Neural progenitor cell (in vitro differentiated cells): ENCODE results near the gene COMTD1. TPM values are rescaled to one million over a fixed set of nuclear protein-coding genes. Genes with fewer than 3 reads are reported as not detected.

Source experiments
- DNase-seq: peaks from one replicate; pipeline ENCODE4 v3.0.0-alpha.2; 2016; ENCODE audit warnings: low spot score
- H2AFZ ChIP-seq: fragments of 200-600 bp; sonication (generic); replicated peaks from 2 replicates; pipeline ENCODE4 v1.6.1; 2016; ENCODE audit warnings: antibody characterized with exemption
- H3F3A ChIP-seq: fragments of 200-600 bp; sonication (generic); 2 replicates; pipeline ENCODE4 v1.6.1; 2016; ENCODE audit warnings: antibody characterized with exemption, low read depth
- H3K27ac ChIP-seq: fragments of 200-600 bp; sonication (generic); 2 replicates; pipeline ENCODE4 v1.5.1; 2016; ENCODE audit warnings: mild to moderate bottlenecking
- H3K27me3 ChIP-seq: fragments of 200-600 bp; sonication (generic); 2 replicates; pipeline ENCODE4 v1.6.1; 2016; ENCODE audit warnings: mild to moderate bottlenecking, moderate library complexity
- H3K36me3 ChIP-seq: fragments of 200-600 bp; sonication (generic); 2 replicates; pipeline ENCODE4 v1.5.1; 2016
- H3K4me1 ChIP-seq: fragments of 200-600 bp; sonication (generic); 2 replicates; pipeline ENCODE4 v1.6.1; 2016; ENCODE audit warnings: mixed run types
- H3K4me2 ChIP-seq: fragments of 200-600 bp; sonication (generic); 2 replicates; pipeline ENCODE4 v1.6.1; 2016
- H3K4me3 ChIP-seq: fragments of 200-600 bp; sonication (generic); 2 replicates; pipeline ENCODE4 v1.5.1; 2016
- H3K79me2 ChIP-seq: fragments of 200-600 bp; sonication (generic); 2 replicates; pipeline ENCODE4 v1.6.1; 2016; ENCODE audit warnings: low read depth
- H3K9ac ChIP-seq: fragments of 200-600 bp; sonication (generic); 2 replicates; pipeline ENCODE4 v1.6.1; 2016
- H3K9me3 ChIP-seq: fragments of 200-600 bp; sonication (generic); 2 replicates; pipeline ENCODE4 v1.5.1; 2016; ENCODE audit warnings: low read depth
- H4K20me1 ChIP-seq: fragments of 200-600 bp; sonication (generic); 2 replicates; pipeline ENCODE4 v1.6.1; 2016; ENCODE audit warnings: low read depth
- H3K27ac Mint-ChIP-seq: 3 replicates; pipeline ENCODE4 v1.8.0; 2021; ENCODE audit warnings: mixed read lengths
- H3K27me3 Mint-ChIP-seq: 2 replicates; pipeline ENCODE4 v1.8.0; 2022; ENCODE audit warnings: low read depth, mild to moderate bottlenecking, inconsistent platforms, moderate library complexity, mixed read lengths; ENCODE audit not compliant: insufficient read depth
- H3K36me3 Mint-ChIP-seq: 3 replicates; pipeline ENCODE4 v1.8.0; 2021; ENCODE audit warnings: mixed read lengths
- H3K4me1 Mint-ChIP-seq: 3 replicates; pipeline ENCODE4 v1.8.0; 2021; ENCODE audit warnings: mixed read lengths
- H3K4me3 Mint-ChIP-seq: 3 replicates; pipeline ENCODE4 v1.8.0; 2021; ENCODE audit warnings: mild to moderate bottlenecking, moderate library complexity, mixed read lengths
- H3K9me3 Mint-ChIP-seq: 3 replicates; pipeline ENCODE4 v1.8.0; 2020; ENCODE audit warnings: mixed read lengths
- EZH2 ChIP-seq: fragments of 200-600 bp; sonication (generic); IDR thresholded peaks from 2 replicates; pipeline ENCODE4 v1.6.1; 2017; ENCODE audit warnings: antibody characterized with exemption, mild to moderate bottlenecking, moderate library complexity
- EZH2phosphoT487 ChIP-seq: fragments of 200-600 bp; sonication (generic); IDR thresholded peaks from 2 replicates; pipeline ENCODE4 v1.6.1; 2017; ENCODE audit warnings: antibody characterized with exemption
- total RNA-seq: library from RNA; depleted of rRNA; stranded (reverse); fragments of >200 nt; gene quantifications from 2 replicates; pipeline ENCODE4 v1.2.3, GENCODE V29; 2015; ENCODE audit warnings: low replicate concordance
- TF ChIP-seq, protein P1 (sequence below): fragments of 200-600 bp; sonication (generic); IDR thresholded peaks from 2 replicates; pipeline ENCODE4 v1.5.1; 2017; ENCODE audit warnings: antibody characterized with exemption, mild to moderate bottlenecking

The COMTD1 gene
- total RNA-seq, 1 donor from 2014 or later, result 2.1 TPM

DNA sequence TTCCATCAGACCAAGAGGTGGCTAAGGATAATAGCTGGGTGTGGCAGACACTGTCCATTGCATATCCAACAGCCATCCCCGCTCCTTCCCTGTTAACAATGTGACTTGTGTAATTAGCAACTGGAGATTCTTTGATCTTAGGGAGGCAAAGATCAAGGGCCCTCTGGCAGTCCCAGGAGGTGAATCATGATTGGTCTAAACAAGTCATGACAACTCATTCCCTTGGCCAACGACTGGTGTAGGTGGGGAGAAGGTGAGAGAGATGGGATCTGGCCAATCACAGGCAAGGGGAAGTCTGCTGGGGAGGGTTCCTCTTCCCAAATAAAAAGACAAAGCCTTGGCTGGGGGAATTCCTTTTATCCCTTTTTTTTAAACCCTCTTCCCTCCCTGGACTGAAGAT, 46.2 kb upstream of the COMTD1 start:
- DNase-seq, result no peak
- no peak overlapping the region for H3K27ac ChIP-seq
- no peaks in the 10 kb centered on the region for H3K79me2 ChIP-seq
- peaks cover 5% of the 10 kb centered on the region for H3K9me3 Mint-ChIP-seq
- TF ChIP-seq EZH2 (no peak), EZH2phosphoT487 (no peak)
- TF ChIP-seq, protein P1, sequence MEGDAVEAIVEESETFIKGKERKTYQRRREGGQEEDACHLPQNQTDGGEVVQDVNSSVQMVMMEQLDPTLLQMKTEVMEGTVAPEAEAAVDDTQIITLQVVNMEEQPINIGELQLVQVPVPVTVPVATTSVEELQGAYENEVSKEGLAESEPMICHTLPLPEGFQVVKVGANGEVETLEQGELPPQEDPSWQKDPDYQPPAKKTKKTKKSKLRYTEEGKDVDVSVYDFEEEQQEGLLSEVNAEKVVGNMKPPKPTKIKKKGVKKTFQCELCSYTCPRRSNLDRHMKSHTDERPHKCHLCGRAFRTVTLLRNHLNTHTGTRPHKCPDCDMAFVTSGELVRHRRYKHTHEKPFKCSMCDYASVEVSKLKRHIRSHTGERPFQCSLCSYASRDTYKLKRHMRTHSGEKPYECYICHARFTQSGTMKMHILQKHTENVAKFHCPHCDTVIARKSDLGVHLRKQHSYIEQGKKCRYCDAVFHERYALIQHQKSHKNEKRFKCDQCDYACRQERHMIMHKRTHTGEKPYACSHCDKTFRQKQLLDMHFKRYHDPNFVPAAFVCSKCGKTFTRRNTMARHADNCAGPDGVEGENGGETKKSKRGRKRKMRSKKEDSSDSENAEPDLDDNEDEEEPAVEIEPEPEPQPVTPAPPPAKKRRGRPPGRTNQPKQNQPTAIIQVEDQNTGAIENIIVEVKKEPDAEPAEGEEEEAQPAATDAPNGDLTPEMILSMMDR, result no peak
- H3K9me3 ChIP-seq, result no peaks in the 10 kb centered on the region
- H3K4me2 ChIP-seq, result no peak overlapping the region
- H3K36me3 Mint-ChIP-seq, result no peaks in the 10 kb centered on the region
- H4K20me1 ChIP-seq, result no peaks in the 10 kb centered on the region
- H3K4me3 ChIP-seq, result no peak overlapping the region
- H3K27me3 ChIP-seq, result no peaks in the 10 kb centered on the region
- H3F3A ChIP-seq, result no peaks in the 10 kb centered on the region
- no peak overlapping the region for H2AFZ ChIP-seq
- H3K4me3 Mint-ChIP-seq, result no peak overlapping the region
- H3K4me1 ChIP-seq, result peaks cover 13% of the 10 kb centered on the region
- peaks cover 24% of the 10 kb centered on the region for H3K4me1 Mint-ChIP-seq
- no peak overlapping the region for H3K9ac ChIP-seq
- no peak overlapping the region for H3K27ac Mint-ChIP-seq
- H3K27me3 Mint-ChIP-seq, result peaks cover 4% of the 10 kb centered on the region
- no peaks in the 10 kb centered on the region for H3K36me3 ChIP-seq

DNA sequence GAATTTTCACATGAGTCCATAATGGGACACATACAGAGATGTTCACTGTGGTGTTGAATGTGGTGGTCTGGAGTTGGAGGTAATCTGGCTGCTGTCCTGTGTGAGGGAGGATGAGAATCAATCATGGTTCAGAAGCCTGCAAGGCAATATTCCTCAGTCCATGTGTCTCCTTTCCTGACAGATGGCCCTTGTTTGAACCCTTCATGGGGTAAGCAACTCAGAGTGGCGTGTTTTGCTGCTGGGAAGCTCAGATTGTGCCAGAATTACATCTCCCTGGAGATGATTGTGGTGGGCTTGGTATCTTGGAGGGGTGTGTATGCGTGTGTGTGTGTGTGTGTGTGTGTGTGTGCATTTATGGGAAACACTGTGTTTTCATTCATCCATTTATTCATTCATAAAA, 44.5 kb upstream of the COMTD1 start:
- Mint-ChIP-seq H3K9me3 (peaks cover under 1% of the 10 kb centered on the region), H3K27me3 (no peaks in the 10 kb centered on the region), H3K36me3 (no peaks in the 10 kb centered on the region), H3K4me1 (peaks cover 22% of the 10 kb centered on the region), H3K4me3 (no peak overlapping the region), H3K27ac (no peak overlapping the region)
- Histone ChIP-seq H3K4me2 (no peak overlapping the region), H3K9ac (no peak overlapping the region), H3K79me2 (no peaks in the 10 kb centered on the region), H3K9me3 (no peaks in the 10 kb centered on the region), H4K20me1 (no peaks in the 10 kb centered on the region), H3F3A (no peaks in the 10 kb centered on the region), H3K27ac (no peak overlapping the region), H2AFZ (no peak overlapping the region), H3K36me3 (no peaks in the 10 kb centered on the region), H3K27me3 (no peaks in the 10 kb centered on the region), H3K4me1 (peaks cover 13% of the 10 kb centered on the region), H3K4me3 (no peak overlapping the region)
- no peak for DNase-seq
- TF ChIP-seq EZH2phosphoT487 (no peak), EZH2 (no peak)

DNA sequence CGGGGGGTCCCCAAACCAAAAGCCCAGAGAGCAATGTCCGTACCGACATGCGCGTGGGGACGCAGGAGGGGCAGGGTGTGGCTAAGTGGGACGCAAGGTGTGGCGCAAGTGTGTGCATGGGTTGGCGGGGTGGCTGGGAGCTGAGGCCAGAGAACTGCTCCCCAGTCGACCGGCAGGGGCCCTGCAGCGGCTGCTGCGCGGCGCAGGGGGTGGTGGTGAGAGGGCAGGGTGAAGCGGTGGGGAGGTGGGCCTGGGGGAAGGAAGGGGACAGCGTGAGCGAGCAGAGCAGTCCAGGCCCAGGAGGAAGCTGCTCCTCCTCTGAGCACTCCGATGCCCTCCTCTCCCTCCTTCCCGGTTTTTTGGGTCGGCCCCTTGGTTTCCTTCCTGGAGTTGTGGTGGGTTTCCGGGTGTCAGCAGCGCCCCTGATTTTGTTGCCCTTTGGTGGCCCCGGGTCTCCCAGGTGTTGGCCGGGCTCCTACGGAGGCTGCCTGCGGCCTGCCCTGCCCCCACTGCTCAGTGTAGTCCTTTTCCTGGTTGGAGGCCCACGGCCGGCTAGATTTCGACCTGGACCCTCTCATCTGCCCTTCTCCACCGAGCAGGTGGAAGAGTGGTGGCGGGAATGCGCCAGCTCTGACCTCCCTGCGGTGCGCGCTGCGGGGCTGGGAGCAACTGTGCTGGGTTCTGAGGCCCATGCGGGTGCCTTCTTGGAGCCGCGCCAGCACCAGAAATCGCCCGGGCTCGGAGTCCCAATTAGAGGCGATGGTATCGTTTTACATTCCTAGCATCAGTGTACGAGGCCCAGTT, 40.5 kb upstream of the COMTD1 start:
- H4K20me1 ChIP-seq, result no peaks in the 10 kb centered on the region
- H3F3A ChIP-seq, result no peaks in the 10 kb centered on the region
- H3K36me3 ChIP-seq, result no peaks in the 10 kb centered on the region
- no peaks in the 10 kb centered on the region for H3K79me2 ChIP-seq
- Mint-ChIP-seq H3K27ac (no peak overlapping the region), H3K9me3 (no peaks in the 10 kb centered on the region), H3K4me3 (no peak overlapping the region), H3K27me3 (no peaks in the 10 kb centered on the region), H3K4me1 (peaks cover 13% of the 10 kb centered on the region), H3K36me3 (no peaks in the 10 kb centered on the region)
- H3K9me3 ChIP-seq, result no peaks in the 10 kb centered on the region
- H3K9ac ChIP-seq, result no peak overlapping the region
- peak overlapping the region; percentile 34 for H2AFZ ChIP-seq
- H3K4me2 ChIP-seq, result no peak overlapping the region
- no peak overlapping the region for H3K27ac ChIP-seq
- no peak for DNase-seq
- no peak overlapping the region for H3K4me3 ChIP-seq
- TF ChIP-seq EZH2phosphoT487 (no peak), EZH2 (no peak)
- TF ChIP-seq, protein P1, result no peak
- H3K4me1 ChIP-seq, result peaks cover 5% of the 10 kb centered on the region
- H3K27me3 ChIP-seq, result no peaks in the 10 kb centered on the region

DNA sequence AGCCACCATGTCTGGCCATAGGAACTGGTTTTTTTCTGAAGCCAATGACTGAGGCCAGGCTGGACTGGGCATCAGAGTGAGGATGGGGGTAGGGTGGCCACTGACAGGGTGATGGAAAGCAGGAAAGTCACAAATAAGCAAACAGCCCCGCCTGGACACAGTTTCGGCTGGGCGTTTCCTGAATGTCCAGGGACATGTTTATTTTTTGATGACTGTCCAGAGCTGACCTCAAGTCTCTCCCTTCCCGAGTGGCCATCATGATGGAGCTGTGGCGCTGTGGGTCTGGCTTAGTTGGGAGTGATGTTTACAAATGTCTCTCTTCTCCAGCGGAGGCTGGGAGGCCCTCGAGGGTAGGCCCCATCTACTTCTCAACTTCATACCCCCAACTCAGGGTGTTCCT, 37.1 kb upstream of the COMTD1 start:
- DNase-seq, result no peak
- TF ChIP-seq, protein P1, result no peak
- TF ChIP-seq EZH2phosphoT487, result no peak
- TF ChIP-seq EZH2, result no peak
- Histone ChIP-seq H3K79me2 (no peaks in the 10 kb centered on the region), H3F3A (no peaks in the 10 kb centered on the region), H3K9ac (no peak overlapping the region), H3K9me3 (no peaks in the 10 kb centered on the region), H3K27ac (no peak overlapping the region), H3K27me3 (no peaks in the 10 kb centered on the region), H3K4me2 (no peak overlapping the region), H3K36me3 (no peaks in the 10 kb centered on the region), H3K4me3 (no peak overlapping the region), H4K20me1 (no peaks in the 10 kb centered on the region), H3K4me1 (peaks cover 5% of the 10 kb centered on the region), H2AFZ (no peak overlapping the region)
- no peaks in the 10 kb centered on the region for H3K27me3 Mint-ChIP-seq
- H3K27ac Mint-ChIP-seq, result no peak overlapping the region
- H3K4me1 Mint-ChIP-seq, result peaks cover 13% of the 10 kb centered on the region
- no peak overlapping the region for H3K4me3 Mint-ChIP-seq
- no peaks in the 10 kb centered on the region for H3K9me3 Mint-ChIP-seq
- no peaks in the 10 kb centered on the region for H3K36me3 Mint-ChIP-seq
